Fibroblast of gingiva (primary cell): ENCODE results near the gene KCNMA1.
"Not testable (repeated sequence)": the region's sequence is repeated elsewhere in the genome, so short reads cannot be mapped to it uniquely, and the experiment has no call there.

Source experiments
- DNase-seq: peaks from one replicate; pipeline ENCODE4 v3.0.0-alpha.2; 2011; ENCODE audit warnings: low read depth

Gene KCNMA1

GRCh38 chr10:77416311-77417135 is 221.1 kb downstream of the KCNMA1 start:
- DNase-seq = peak; percentile 90

GRCh38 chr10:77415313-77415960 is 222.2 kb downstream of the KCNMA1 start:
- peak; percentile 45 for DNase-seq

DNA sequence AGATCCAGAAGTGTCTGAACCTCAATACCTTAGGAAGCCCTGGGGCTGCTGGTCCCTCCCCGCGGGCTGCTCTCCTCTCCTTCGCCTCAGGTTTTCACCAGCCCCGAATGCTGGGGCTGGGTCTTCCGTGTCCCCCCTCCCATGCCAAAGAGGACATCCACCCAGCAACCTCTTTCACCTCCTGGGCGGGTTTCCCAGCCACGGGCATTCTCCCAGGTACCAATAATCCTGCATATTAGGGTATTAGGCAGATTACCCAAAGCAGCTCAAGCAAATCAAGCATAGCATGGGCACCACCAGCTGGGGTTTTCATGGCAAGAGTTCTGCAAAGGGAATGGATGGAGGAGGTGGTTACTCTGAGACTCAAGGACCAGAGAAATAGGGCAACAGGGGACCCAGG is 224.4 kb downstream of the KCNMA1 start:
- DNase-seq = no peak

GRCh38 chr10:77412573-77413133 is 225.0 kb downstream of the KCNMA1 start:
- not testable (repeated sequence) for DNase-seq

- no peak for DNase-seq
Measured at GRCh38 chr10:77411805-77412204, 225.8 kb downstream of the KCNMA1 start.

GRCh38 chr10:77410523-77410922 is 227.1 kb downstream of the KCNMA1 start:
- DNase-seq = no peak

DNA sequence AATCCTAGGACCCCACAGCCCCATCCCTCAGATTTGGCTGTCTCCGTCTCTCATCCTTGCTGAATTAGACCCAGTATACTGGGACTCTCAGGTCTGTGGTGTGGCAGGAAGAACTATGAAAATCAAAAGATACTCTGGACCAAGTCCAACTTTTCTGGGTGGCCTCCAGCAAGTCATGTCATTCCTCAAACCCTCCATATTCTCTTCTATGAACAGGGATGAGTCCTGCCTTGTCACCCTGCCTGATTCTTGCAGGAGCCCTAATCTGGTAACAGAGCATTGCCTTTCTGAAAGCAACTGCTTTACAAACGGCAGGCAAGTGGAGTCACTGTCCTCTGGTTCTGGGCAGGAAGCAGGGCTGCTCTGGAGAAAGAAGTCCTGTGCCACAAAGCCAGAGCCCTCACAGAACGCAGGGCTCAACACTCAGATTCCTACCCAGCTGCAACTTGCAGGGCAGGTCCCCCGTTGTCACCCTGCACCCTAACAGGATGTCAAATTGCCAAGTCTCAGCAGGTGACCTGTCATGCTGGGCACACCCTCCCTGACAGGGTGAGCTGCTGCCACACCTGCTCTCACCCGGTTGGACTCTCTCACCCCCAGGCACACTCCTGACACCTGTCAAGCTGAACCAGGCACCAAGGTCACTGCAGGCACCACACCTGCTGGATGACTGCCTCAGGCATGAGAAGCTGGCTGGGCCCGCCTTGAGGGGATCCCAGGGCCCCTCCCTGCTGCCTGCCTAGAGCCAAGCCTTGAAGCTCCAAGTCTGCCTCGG is 227.7 kb downstream of the KCNMA1 start:
- no peak for DNase-seq

DNA sequence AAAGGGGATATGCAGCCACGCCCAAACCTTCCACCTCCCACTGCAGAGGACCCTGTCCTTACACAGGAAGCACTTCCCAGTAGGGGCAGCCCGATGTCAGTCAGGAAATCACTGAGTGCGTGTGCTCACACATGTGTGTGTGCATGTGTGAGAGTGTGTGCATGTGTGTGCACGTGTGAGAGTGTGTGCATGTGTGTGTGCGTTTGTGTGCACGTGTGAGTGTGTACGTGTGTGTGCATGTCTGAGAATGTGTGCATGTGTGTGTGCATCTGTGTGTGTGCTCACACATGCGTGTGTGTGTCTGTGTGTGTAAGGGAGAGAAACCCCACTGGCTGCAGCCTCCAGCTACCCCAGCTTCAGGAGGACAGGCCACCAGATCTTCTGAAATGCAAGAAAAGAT is 229.3 kb downstream of the KCNMA1 start:
- DNase-seq = no peak

- no peak for DNase-seq
Measured at GRCh38 chr10:77406764-77407430, 230.7 kb downstream of the KCNMA1 start.

GRCh38 chr10:77405771-77406241 is 231.8 kb downstream of the KCNMA1 start:
- peak; percentile 60 for DNase-seq

- no peak for DNase-seq
Measured at GRCh38 chr10:77404810-77405209, 232.8 kb downstream of the KCNMA1 start.

GRCh38 chr10:77403761-77404160 is 233.8 kb downstream of the KCNMA1 start:
- DNase-seq = no peak

GRCh38 chr10:77401683-77402082 is 235.9 kb downstream of the KCNMA1 start:
- no peak for DNase-seq

GRCh38 chr10:77400033-77400432 is 237.6 kb downstream of the KCNMA1 start:
- no peak for DNase-seq

DNA sequence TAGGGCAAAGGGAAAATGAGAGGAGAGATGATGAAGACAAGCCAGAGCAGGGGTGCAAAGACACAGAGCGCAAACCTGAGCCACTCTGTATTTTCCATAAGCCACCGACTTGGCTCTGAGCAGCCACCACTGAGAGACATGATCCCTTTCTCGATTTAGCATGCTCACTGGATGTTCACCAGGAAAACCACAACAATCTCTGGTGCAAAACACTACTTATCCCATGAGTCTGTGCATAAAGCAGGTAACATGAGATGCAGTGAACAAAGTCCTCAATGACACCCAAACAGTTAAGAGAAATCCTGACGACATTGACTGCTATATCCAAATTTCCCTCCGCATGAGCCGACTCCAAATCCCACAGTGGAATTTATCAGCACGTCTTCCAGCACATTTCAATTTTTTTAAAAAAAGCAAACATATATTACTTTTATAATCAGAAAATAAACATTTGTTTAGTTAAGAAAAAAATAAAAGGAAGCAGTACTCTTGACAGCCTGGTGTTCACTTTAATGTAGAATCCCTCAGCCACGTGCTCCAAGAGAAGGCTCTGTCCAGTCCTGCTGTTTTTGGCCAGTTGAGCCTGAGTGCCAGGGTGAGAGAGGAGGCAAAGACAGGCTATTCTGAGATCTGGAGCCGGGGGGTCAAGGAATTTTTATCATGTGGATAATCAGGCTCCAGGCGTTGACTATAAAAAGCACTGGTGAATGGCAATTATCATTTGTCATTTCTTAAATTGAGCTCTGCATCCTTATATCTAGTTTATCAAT is 238.4 kb downstream of the KCNMA1 start:
- no peak for DNase-seq

DNA sequence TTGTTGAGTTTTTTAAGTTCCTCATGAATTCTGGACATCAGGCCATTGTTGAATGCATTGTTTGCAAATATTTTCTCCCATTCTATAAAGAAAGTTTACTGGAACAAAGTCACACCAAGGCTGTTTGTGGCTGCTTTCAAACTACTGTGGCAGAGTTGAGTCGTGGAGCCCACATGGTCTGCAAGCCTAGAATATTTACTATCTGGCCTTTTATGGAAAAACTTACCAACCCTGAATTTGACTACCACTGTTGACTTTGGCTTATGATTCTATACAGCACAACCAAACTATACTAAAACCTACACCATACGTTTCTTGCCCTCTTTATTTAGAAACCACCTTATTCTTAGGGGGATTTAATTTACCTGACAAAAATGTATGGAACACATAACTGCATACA is 239.1 kb downstream of the KCNMA1 start:
- DNase-seq = no peak

DNA sequence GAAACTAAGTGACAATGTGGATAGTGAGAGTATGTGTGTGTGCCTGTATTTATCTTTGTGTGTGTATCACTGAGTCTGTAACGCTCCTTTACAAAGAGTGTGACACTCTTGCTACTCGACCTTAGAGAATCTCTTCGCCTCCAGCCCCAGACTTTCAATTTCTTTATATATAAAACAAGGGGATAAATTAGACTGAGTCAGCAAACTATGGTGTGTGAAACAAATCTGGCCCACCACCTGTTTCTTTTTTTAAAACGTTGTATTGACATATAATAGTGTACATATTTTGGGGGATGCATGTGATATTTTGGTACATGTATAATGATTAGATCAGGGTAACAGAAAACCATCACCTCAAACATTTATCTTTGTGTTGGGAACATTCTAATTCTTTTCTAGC is 240.5 kb downstream of the KCNMA1 start:
- DNase-seq = no peak

DNA sequence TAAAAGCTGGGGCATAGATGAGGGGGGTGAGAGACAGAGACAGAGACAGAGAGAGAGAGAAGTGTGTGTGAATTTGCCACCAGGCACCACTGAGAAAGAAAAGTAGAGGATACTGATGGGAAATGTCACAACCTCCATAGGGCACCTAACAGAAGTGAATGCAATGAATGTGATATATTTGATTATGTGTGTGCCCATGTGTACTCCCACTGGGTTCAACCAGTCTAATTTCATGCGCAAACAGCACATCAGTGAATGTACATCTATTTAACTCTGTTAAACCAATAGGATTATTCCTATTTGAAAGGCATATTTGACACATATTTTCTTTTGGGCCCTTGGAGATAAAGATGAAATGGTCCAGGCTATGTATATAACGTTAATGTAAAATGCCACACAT is 241.3 kb downstream of the KCNMA1 start:
- DNase-seq = no peak

DNA sequence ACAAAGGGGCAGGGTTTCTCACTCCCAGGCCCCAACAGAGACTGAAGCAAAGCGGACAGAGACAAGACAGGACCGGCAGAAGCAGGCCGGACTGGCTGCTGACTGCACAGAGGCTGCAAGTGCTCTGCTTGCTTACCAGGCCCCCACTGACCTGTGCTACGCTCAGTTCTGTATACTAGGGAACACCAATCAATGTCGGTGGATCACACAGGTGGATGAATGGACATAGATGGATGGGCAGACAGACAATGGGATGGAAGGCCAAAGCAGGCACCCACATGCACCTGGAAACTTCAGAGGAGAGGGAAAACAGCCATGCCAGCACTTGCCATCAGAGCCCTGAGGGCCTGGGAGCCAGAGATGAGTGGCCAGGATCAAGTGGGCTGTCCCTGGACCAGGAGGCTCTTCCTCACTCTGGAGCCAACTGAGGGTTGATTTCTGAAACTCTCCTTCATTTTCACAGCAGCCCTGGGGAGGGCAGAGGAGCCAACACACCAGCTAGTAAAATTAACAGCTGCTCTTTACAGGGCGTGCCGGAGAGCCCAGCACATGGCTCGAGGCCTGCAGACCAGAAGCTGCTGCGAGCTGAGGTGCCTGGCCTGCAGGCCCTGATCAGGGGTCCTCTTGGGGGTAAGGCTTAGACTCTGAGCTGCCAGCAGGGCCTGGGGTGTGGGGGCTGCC is 243.6 kb downstream of the KCNMA1 start:
- no peak for DNase-seq

GRCh38 chr10:77393411-77393810 is 244.2 kb downstream of the KCNMA1 start:
- no peak for DNase-seq
